Esophagus muscularis mucosa (tissue), 4 donors: ENCODE data around the gene LYPD6B. TPM values are rescaled to one million over a fixed set of nuclear protein-coding genes. Genes with fewer than 3 reads are reported as not detected.

Experiments
- DNase-seq: peaks from one replicate; pipeline ENCODE4 v3.0.0-alpha.2; 2017; ENCODE audit errors: extremely low spot score
- H3K27ac ChIP-seq, 4 donors: fragments of 200-600 bp; sonication (generic); replicated peaks in 1 of 4; 1 replicate in 3 of 4; 2 replicates in 1 of 4; pipeline ENCODE4 v1.5.1; 2016 to 2019; ENCODE audit warnings: mild to moderate bottlenecking in 1 of 4
- H3K27me3 ChIP-seq, 4 donors: fragments of 200-600 bp; sonication (generic); one replicate each; pipeline versions ENCODE4 v1.5.1 to v1.6.0; 2016 to 2019
- H3K36me3 ChIP-seq, 4 donors: fragments of 200-600 bp; sonication (generic); one replicate each; pipeline ENCODE4 v1.5.1; 2016 to 2019
- H3K4me1 ChIP-seq, 4 donors: fragments of 200-600 bp; sonication (generic); one replicate each; pipeline ENCODE4 v1.5.1; 2016 to 2019
- H3K4me3 ChIP-seq, 4 donors: fragments of 200-600 bp; sonication (generic); 1 replicate in 2 of 4; 2 replicates in 2 of 4; pipeline ENCODE4 v1.5.1; 2016 to 2019; ENCODE audit warnings: mild to moderate bottlenecking in 4 of 4, moderate library complexity in 1 of 4
- H3K9me3 ChIP-seq, 4 donors: fragments of 200-600 bp; sonication (generic); 1 replicate in 3 of 4; 2 replicates in 1 of 4; pipeline ENCODE4 v1.5.1; 2016 to 2019
- EP300 ChIP-seq: sonication (generic); formaldehyde crosslinking; IDR thresholded peaks from one replicate; pipeline ENCODE4 v1.6.1; 2017; ENCODE audit warnings: antibody characterized with exemption
- POLR2A ChIP-seq: fragments of 450-650 bp; IDR thresholded peaks from one replicate; pipeline ENCODE4 v1.6.1; 2017; ENCODE audit warnings: antibody characterized with exemption, moderate library complexity, mild to moderate bottlenecking, low read depth
- POLR2AphosphoS5 ChIP-seq, 2 donors: sonication (generic); formaldehyde crosslinking; IDR thresholded peaks; one replicate each; pipeline ENCODE4 v1.6.1; 2017; ENCODE audit warnings: antibody characterized with exemption in 2 of 2
- WGBS: methylation state at CpG from one replicate; pipeline ENCODE4 v1.1.5; 2018; 5-methylcytosine and 5-hydroxymethylcytosine counted together
- intact Hi-C: fragments of 100-400 bp; cut with DNase I; formaldehyde crosslinking; loops from one replicate; pipeline ENCODE4 v1.15.1; 2023
- total RNA-seq, 4 donors: library from RNA; depleted of rRNA; stranded (reverse); fragments of >200 nt; gene quantifications; one replicate each; pipeline versions ENCODE4 v1.1.0 to v1.2.1, GENCODE V29; 2016
- TF ChIP-seq, protein P1 (sequence below), 3 experiments: fragments of 200-600 bp in 2 of 3; fragments of 450-650 bp in 1 of 3; sonication (generic) in 2 of 3; IDR thresholded peaks; one replicate each; pipeline ENCODE4 v1.5.1; 2017 to 2019; ENCODE audit warnings: antibody characterized with exemption in 3 of 3, mild to moderate bottlenecking in 2 of 3, moderate library complexity in 1 of 3

LYPD6B gene
- total RNA-seq, 4 donors from 2014 or later: not detected

DNA sequence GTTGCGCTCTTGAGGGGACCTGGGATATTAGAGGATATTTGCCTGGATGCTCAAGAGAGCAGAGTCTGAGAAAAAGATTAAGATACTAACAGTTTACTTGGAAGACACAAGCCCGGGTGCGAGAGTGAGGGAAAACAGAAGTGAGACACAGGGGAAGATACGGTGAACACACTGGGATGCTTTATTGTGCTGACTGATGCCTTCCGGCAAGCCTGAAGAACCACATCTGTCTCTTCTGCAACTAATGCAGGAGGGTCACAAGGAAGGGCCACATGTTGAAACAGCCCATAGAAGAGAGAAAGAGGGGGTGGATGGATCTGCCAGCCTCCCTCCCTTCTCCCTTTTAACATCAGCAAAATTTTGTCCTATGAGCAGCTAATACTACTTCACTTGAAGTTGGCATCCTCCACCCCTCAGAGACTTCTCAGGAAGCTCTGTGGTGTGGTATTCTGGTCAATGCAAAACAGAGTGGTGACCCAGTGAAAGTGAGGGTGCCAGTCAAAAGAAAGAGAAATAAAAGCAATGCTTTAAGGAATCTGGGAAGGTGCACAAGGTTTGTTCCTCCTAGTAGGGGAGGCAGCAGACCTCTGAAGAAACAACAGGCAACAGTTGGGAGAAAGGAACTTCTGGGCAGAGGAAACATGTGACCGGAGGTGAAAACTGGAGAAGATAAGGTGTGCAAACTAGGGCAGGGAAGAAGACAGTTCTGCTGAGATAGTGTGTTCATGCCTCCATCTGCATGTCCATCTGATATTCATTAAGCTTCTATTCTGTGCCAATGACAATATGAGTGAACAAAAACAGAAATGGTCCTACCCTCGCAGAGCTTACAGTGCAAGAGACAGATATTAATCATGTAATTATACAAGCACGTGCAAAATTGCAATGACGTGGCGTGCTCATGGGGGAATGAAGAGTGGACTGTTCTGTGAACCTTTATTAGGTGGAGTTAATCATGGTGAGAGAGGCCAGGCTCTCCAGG lies 107.1 kb downstream of the LYPD6B start:
- TF ChIP-seq EP300 (no peak), POLR2A (no peak), POLR2AphosphoS5 (IDR thresholded peaks at IDR 0.05) (no peak)
- TF ChIP-seq, protein P1, sequence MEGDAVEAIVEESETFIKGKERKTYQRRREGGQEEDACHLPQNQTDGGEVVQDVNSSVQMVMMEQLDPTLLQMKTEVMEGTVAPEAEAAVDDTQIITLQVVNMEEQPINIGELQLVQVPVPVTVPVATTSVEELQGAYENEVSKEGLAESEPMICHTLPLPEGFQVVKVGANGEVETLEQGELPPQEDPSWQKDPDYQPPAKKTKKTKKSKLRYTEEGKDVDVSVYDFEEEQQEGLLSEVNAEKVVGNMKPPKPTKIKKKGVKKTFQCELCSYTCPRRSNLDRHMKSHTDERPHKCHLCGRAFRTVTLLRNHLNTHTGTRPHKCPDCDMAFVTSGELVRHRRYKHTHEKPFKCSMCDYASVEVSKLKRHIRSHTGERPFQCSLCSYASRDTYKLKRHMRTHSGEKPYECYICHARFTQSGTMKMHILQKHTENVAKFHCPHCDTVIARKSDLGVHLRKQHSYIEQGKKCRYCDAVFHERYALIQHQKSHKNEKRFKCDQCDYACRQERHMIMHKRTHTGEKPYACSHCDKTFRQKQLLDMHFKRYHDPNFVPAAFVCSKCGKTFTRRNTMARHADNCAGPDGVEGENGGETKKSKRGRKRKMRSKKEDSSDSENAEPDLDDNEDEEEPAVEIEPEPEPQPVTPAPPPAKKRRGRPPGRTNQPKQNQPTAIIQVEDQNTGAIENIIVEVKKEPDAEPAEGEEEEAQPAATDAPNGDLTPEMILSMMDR (IDR thresholded peaks at IDR 0.05): no peak
- no peaks in the 10 kb centered on the region for H3K36me3 ChIP-seq
- no peaks in the 10 kb centered on the region for H3K4me1 ChIP-seq
- no peak for DNase-seq
- no peak overlapping the region for H3K27ac ChIP-seq
- WGBS: 61% methylated on average over 10 of the region's 10 CpGs
- no peak overlapping the region for H3K4me3 ChIP-seq
- intact Hi-C loops: no loop called here
- peaks cover 0 to 8% (median 0%) of the 10 kb centered on the region in 4 donors for H3K27me3 ChIP-seq
- no peaks in the 10 kb centered on the region for H3K9me3 ChIP-seq

DNA sequence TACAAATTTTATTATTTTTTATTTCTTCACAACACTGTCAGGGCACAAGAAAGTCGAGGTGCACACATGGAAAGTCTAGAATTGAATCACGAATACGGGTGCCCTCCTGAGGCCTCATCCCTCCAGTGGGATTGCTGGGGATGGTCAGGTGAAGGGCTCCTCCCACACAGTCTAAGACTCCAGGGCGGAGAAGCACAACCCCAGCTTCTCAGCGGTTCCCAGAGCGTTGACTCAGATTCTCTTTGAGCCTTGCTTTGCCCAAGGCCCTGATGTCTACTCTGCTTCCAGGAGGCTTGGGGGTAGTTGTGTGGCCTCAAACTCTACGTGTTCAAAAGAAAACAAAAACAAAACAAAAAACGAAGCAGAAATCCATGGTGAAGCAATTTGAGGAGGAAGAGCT lies 108.4 kb downstream of the LYPD6B start:
- peak; percentile 62 for DNase-seq
- no peaks in the 10 kb centered on the region for H3K36me3 ChIP-seq
- WGBS: 81% methylated on average over 8 of the region's 8 CpGs

DNA sequence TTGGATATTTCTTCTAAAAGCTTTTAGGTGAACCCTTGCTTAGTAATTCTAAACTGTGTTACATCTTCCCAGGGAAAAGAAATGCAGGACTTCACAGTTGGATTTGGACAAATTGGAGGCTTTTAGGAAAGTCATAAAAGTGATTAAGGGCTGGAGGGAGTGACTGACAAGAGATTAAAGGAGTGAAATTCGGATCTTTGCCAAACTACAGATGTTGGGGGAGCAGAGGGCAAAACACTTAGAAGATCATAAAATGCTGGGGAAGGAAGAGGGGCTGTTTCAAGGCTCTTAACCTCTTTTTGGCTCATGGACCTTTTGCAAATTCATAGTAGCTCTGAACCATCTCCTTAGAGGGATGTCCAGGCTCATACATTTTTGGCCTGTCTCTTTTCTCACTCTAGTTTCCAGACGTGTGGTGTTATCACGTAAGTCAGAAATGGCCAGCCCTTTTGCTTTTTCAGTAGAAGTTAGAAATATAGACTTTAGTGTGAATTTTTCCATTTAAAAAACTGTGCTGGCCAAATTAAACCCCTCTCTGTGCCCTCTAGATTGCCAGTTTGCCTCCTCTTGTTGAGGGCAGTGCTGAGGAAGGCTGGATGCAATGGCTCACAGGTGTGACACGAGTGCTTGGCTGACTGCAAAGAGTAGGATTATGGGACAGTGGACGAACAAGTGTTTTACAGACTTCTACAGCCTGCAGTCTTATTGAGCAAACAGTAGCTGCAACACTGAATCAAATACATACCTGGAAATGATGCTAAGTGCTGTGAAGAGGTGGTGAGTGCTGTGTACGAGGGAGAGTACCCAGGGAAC lies 109.9 kb downstream of the LYPD6B start:
- intact Hi-C loops: no loop called here
- WGBS: 63% methylated on average over 6 of the region's 6 CpGs
- DNase-seq: peak; percentile 21

More for the DNA sequence above, 108.4 kb downstream of the LYPD6B start:
- TF ChIP-seq, protein P1 (IDR thresholded peaks at IDR 0.05): no peak
- no peak for TF ChIP-seq EP300
- no peak for TF ChIP-seq POLR2A
- TF ChIP-seq POLR2AphosphoS5 (IDR thresholded peaks at IDR 0.05): no peak
- no peak overlapping the region for H3K4me3 ChIP-seq
- peaks cover 0 to 6% (median 0%) of the 10 kb centered on the region in 4 donors for H3K27me3 ChIP-seq
- H3K9me3 ChIP-seq: no peaks in the 10 kb centered on the region
- H3K27ac ChIP-seq: no peak overlapping the region
- intact Hi-C loops: no loop called here
- no peaks in the 10 kb centered on the region for H3K4me1 ChIP-seq

DNA sequence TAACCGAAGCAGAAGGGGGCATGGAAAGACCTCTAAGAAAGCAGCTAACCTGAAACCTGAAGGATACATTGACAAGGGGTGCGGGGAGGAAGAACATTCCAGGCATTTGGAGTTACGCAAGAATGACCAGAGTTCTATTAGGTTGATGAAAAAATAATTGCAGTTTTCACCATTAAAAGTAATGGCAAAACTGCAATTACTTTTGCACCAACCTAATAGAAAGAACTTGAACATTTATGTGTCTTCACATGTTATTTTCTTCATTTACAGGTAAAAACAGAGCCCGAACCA lies 110.5 kb downstream of the LYPD6B start:
- DNase-seq: peak; percentile 50
- 94% methylated on average over 4 of the region's 4 CpGs for WGBS
- H3K27ac ChIP-seq: no peak overlapping the region
- H3K36me3 ChIP-seq: no peaks in the 10 kb centered on the region
- no peak overlapping the region for H3K4me3 ChIP-seq
- no peaks in the 10 kb centered on the region for H3K4me1 ChIP-seq
- intact Hi-C loops: no loop called here
- TF ChIP-seq POLR2A: no peak
- TF ChIP-seq POLR2AphosphoS5 (IDR thresholded peaks at IDR 0.05): no peak
- no peaks in the 10 kb centered on the region for H3K9me3 ChIP-seq
- H3K27me3 ChIP-seq: peaks cover 0 to 4% (median 0%) of the 10 kb centered on the region in 4 donors

More for the DNA sequence above, 109.9 kb downstream of the LYPD6B start:
- Histone ChIP-seq H3K9me3 (no peaks in the 10 kb centered on the region), H3K36me3 (no peaks in the 10 kb centered on the region), H3K27me3 (peaks cover 0 to 4% (median 0%) of the 10 kb centered on the region in 4 donors), H3K27ac (no peak overlapping the region), H3K4me1 (no peaks in the 10 kb centered on the region), H3K4me3 (no peak overlapping the region)
- no peak for TF ChIP-seq EP300
- TF ChIP-seq POLR2AphosphoS5 (IDR thresholded peaks at IDR 0.05): no peak
- no peak for TF ChIP-seq POLR2A
- TF ChIP-seq, protein P1 (IDR thresholded peaks at IDR 0.05): no peak

DNA sequence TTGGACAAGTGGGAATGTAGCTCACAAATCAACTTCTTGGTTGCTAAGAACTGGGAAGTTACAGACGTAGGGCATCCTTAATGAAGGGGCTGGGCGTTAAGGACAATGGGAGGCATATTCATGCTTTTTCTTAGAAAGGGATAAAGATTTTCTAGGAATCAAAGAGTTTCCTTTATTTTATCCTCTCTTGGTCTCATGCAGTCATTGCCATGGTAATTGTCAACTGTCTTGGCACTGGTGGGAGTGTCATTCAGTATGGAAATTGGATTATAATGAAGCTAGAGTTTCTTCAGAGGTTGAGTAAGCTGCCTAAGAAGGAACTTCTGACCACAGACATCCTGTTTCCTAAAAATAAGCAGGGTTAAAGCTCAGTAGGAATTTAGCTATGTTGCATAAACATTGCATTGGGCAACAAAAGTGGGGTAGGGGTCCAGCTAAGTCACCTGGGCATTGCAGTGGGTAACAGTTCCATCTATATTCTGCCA lies 114.0 kb downstream of the LYPD6B start:
- no peaks in the 10 kb centered on the region for H3K36me3 ChIP-seq
- H3K27me3 ChIP-seq: no peaks in the 10 kb centered on the region
- no peak for DNase-seq
- H3K4me1 ChIP-seq: no peaks in the 10 kb centered on the region
- TF ChIP-seq, protein P1 (IDR thresholded peaks at IDR 0.05): no peak
- TF ChIP-seq POLR2A (no peak), EP300 (no peak), POLR2AphosphoS5 (IDR thresholded peaks at IDR 0.05) (no peak)
- H3K4me3 ChIP-seq: no peak overlapping the region
- H3K27ac ChIP-seq: no peak overlapping the region
- H3K9me3 ChIP-seq: no peaks in the 10 kb centered on the region
- intact Hi-C loops: no loop called here
- WGBS: 38% methylated on average over 2 of the region's 2 CpGs
